ENCODE data around the gene SPDL1.

- TF ChIP-seq CTCF (conservative IDR thresholded peaks at IDR 0.05) (no peak), EZH2 (IDR thresholded peaks at IDR 0.05; ENCODE audit: low read depth) (no peak)
Measured at GRCh38 chr5:169580964-169581363, 2.6 kb upstream of the SPDL1 start.

All from PC-9 (cell line).